GM23338 (cell line): ENCODE data around the gene STX11. TPM values are rescaled to one million over a fixed set of nuclear protein-coding genes. Genes with fewer than 3 reads are reported as not detected.

Experiments
- ATAC-seq: fragments of 200-7000 bp; cut with Tn5 transposase; 3 replicates; pipeline ENCODE4 v1.9.1; 2020
- DNase-seq: peaks from one replicate; pipeline ENCODE4 v3.0.0-alpha.2; 2015; ENCODE audit warnings: low spot score
- H2AFZ ChIP-seq: fragments of 200-600 bp; sonication (generic); 2 replicates; pipeline ENCODE4 v1.8.0; 2016; ENCODE audit warnings: antibody characterized with exemption, mild to moderate bottlenecking, moderate library complexity
- H3F3A ChIP-seq: fragments of 200-600 bp; sonication (generic); replicated peaks from 2 replicates; pipeline ENCODE4 v1.8.0; 2017; ENCODE audit warnings: antibody characterized with exemption, mixed run types, low read depth
- H3K27ac ChIP-seq: fragments of 200-600 bp; sonication (generic); 2 replicates; pipeline ENCODE4 v1.6.1; 2016; ENCODE audit warnings: low read depth
- H3K27me3 ChIP-seq: fragments of 200-600 bp; sonication (generic); 2 replicates; pipeline ENCODE4 v1.8.0; 2016; ENCODE audit warnings: mild to moderate bottlenecking, mixed run types, moderate library complexity; ENCODE audit not compliant: insufficient read depth
- H3K36me3 ChIP-seq: fragments of 200-600 bp; sonication (generic); 2 replicates; pipeline ENCODE4 v1.8.0; 2016; ENCODE audit warnings: mild to moderate bottlenecking; ENCODE audit not compliant: insufficient read depth
- H3K4me1 ChIP-seq: fragments of 200-600 bp; sonication (generic); 2 replicates; pipeline ENCODE4 v1.8.0; 2016; ENCODE audit warnings: mild to moderate bottlenecking, moderate library complexity; ENCODE audit not compliant: insufficient read depth
- H3K4me2 ChIP-seq: fragments of 200-600 bp; sonication (generic); 2 replicates; pipeline ENCODE4 v1.7.1; 2017; ENCODE audit warnings: mixed run types
- H3K4me3 ChIP-seq: fragments of 200-600 bp; sonication (generic); 2 replicates; pipeline ENCODE4 v1.6.1; 2016; ENCODE audit warnings: mixed run types
- H3K79me2 ChIP-seq: fragments of 200-600 bp; sonication (generic); replicated peaks from 2 replicates; pipeline ENCODE4 v1.8.0; 2017; ENCODE audit warnings: mild to moderate bottlenecking; ENCODE audit not compliant: insufficient read depth
- H3K9me2 ChIP-seq: fragments of 200-600 bp; sonication (generic); 2 replicates; pipeline ENCODE4 v1.8.0; 2017; ENCODE audit not compliant: insufficient read depth
- H4K20me1 ChIP-seq: fragments of 200-600 bp; sonication (generic); replicated peaks from 2 replicates; pipeline ENCODE4 v1.8.0; 2017; ENCODE audit warnings: mild to moderate bottlenecking; ENCODE audit not compliant: insufficient read depth
- H3K27ac Mint-ChIP-seq: 2 replicates; pipeline ENCODE4 v1.8.0; 2020; ENCODE audit warnings: inconsistent platforms, mild to moderate bottlenecking, moderate library complexity, mixed read lengths
- H3K27me3 Mint-ChIP-seq: 3 replicates; pipeline ENCODE4 v1.8.0; 2022; ENCODE audit warnings: low read depth, mild to moderate bottlenecking, moderate library complexity, mixed read lengths, inconsistent platforms; ENCODE audit not compliant: insufficient read depth, poor library complexity
- H3K36me3 Mint-ChIP-seq: 3 replicates; pipeline ENCODE4 v1.8.0; 2021; ENCODE audit warnings: low read depth, mild to moderate bottlenecking, inconsistent platforms, moderate library complexity, mixed read lengths
- H3K4me1 Mint-ChIP-seq: 3 replicates; pipeline ENCODE4 v1.8.0; 2020; ENCODE audit warnings: mild to moderate bottlenecking, inconsistent platforms, mixed read lengths
- H3K4me3 Mint-ChIP-seq: 3 replicates; pipeline ENCODE4 v1.8.0; 2021; ENCODE audit warnings: moderate library complexity, mild to moderate bottlenecking, inconsistent platforms, mixed read lengths
- H3K9me3 Mint-ChIP-seq: 3 replicates; pipeline ENCODE4 v1.8.0; 2020; ENCODE audit warnings: moderate library complexity, mild to moderate bottlenecking, inconsistent platforms, mixed read lengths
- EZH2phosphoT487 ChIP-seq: fragments of 200-600 bp; sonication (generic); IDR thresholded peaks from one replicate; pipeline ENCODE4 v1.8.1; 2018; ENCODE audit warnings: antibody characterized with exemption; ENCODE audit not compliant: unreplicated experiment
- JUNB ChIP-seq: IDR thresholded peaks from one replicate; pipeline ENCODE4 v1.6.1; 2016; ENCODE audit warnings: antibody characterized with exemption; ENCODE audit not compliant: unreplicated experiment
- POLR2AphosphoS5 ChIP-seq: IDR thresholded peaks from 2 replicates; pipeline ENCODE4 v1.6.1; 2016; ENCODE audit warnings: antibody characterized with exemption, low read depth
- ZNF331 ChIP-seq: fragments of 250-450 bp; sonication (Bioruptor Pico); IDR thresholded peaks from 2 replicates; pipeline ENCODE4 v1.5.0; 2020; ENCODE audit warnings: low read depth, mild to moderate bottlenecking, moderate library complexity
- polyA plus RNA-seq: library from polyadenylated mRNA; unstranded; fragments of >200 nt; fragmentation: Nextera tagmentation; extraction: Ambion mirVana; gene quantifications from 2 replicates; pipeline ENCODE4 v1.2.1, GENCODE V29; 2016
- total RNA-seq: library from RNA; depleted of rRNA; stranded (reverse); fragments of >200 nt; shearing (Covaris generic); gene quantifications from 2 replicates; pipeline ENCODE4 v1.2.3, GENCODE V29; 2014
- TF ChIP-seq, protein P1 (sequence below): IDR thresholded peaks from one replicate; pipeline ENCODE4 v1.6.1; 2018; ENCODE audit warnings: antibody characterized with exemption; ENCODE audit not compliant: unreplicated experiment
- TF ChIP-seq, protein P2 (sequence below): IDR thresholded peaks from 2 replicates; pipeline ENCODE4 v1.6.1; 2016; ENCODE audit warnings: antibody characterized with exemption
- TF ChIP-seq, protein P3 (sequence below), 2 experiments: fragments of 200-600 bp in 1 of 2; sonication (generic) in 1 of 2; conservative IDR thresholded peaks; 2 replicates each; pipeline versions ENCODE4 v1.5.1 to v1.6.1; 2016 to 2017; ENCODE audit warnings: antibody characterized with exemption in 2 of 2, low read depth in 2 of 2, mild to moderate bottlenecking in 2 of 2, moderate library complexity in 1 of 2

The STX11 gene
- total and polyA plus RNA-seq, 2 experiments from 2014 or later, result 0.35 to 0.52 TPM

DNA sequence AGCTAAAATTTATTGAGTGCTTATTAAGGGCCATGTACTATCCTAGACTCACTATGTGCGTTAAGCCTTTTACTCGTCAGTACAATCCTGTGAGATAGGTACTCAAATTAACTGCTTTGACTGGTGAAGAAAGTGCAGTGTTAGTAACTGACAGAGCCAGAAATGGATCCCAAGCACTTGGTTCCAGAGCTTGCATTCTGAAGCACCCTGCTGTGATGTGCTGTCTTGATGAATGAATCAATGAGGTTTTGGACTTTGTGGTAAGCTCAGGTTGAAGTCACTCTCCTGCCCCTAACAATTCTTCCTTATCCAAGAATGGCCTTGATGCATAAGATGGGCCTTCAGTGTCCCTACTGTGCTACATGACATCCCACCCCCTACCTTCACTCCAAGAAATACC lies 3.7 kb downstream of the STX11 start:
- Histone ChIP-seq H3K79me2 (no peaks in the 10 kb centered on the region), H3K4me3 (no peak overlapping the region), H3K4me2 (no peak overlapping the region), H3F3A (no peaks in the 10 kb centered on the region), H3K4me1 (peaks cover 15% of the 10 kb centered on the region), H3K9me2 (no peaks in the 10 kb centered on the region), H4K20me1 (no peaks in the 10 kb centered on the region), H3K27ac (no peak overlapping the region), H3K27me3 (peaks cover 30% of the 10 kb centered on the region), H2AFZ (no peak overlapping the region), H3K36me3 (no peaks in the 10 kb centered on the region)
- Mint-ChIP-seq H3K27ac (no peak overlapping the region), H3K4me3 (no peak overlapping the region), H3K36me3 (no peaks in the 10 kb centered on the region), H3K4me1 (peaks cover 24% of the 10 kb centered on the region), H3K9me3 (no peaks in the 10 kb centered on the region), H3K27me3 (peaks cover 30% of the 10 kb centered on the region)
- ATAC-seq, result no peak
- no peak for DNase-seq
- TF ChIP-seq, protein P1, sequence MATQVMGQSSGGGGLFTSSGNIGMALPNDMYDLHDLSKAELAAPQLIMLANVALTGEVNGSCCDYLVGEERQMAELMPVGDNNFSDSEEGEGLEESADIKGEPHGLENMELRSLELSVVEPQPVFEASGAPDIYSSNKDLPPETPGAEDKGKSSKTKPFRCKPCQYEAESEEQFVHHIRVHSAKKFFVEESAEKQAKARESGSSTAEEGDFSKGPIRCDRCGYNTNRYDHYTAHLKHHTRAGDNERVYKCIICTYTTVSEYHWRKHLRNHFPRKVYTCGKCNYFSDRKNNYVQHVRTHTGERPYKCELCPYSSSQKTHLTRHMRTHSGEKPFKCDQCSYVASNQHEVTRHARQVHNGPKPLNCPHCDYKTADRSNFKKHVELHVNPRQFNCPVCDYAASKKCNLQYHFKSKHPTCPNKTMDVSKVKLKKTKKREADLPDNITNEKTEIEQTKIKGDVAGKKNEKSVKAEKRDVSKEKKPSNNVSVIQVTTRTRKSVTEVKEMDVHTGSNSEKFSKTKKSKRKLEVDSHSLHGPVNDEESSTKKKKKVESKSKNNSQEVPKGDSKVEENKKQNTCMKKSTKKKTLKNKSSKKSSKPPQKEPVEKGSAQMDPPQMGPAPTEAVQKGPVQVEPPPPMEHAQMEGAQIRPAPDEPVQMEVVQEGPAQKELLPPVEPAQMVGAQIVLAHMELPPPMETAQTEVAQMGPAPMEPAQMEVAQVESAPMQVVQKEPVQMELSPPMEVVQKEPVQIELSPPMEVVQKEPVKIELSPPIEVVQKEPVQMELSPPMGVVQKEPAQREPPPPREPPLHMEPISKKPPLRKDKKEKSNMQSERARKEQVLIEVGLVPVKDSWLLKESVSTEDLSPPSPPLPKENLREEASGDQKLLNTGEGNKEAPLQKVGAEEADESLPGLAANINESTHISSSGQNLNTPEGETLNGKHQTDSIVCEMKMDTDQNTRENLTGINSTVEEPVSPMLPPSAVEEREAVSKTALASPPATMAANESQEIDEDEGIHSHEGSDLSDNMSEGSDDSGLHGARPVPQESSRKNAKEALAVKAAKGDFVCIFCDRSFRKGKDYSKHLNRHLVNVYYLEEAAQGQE, result no peak
- TF ChIP-seq ZNF331 (CRISPR knock-in tag), result no peak

DNA sequence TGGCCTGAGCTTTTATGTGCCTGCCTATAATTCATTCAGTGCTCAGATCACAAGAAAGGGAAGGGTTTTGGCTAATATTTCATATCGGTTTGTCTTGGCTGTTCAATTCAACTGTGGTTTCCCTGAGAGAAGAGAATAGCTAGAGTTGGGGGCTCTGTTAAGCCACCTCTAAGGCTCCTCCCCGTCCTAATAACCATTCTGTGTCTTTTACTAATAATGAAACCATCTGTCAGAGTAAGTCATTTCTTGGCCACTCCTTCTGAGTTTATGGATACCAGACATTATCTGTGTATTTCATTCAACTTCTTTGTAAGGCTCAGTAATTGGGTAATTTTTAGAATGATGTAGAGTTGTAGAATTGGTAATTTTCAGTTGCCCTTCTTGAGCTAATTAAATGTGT lies 5.2 kb downstream of the STX11 start:
- H3F3A ChIP-seq, result no peaks in the 10 kb centered on the region
- Mint-ChIP-seq H3K36me3 (no peaks in the 10 kb centered on the region), H3K27ac (no peak overlapping the region), H3K4me3 (no peak overlapping the region), H3K4me1 (peaks cover 24% of the 10 kb centered on the region), H3K9me3 (no peaks in the 10 kb centered on the region), H3K27me3 (peaks cover 19% of the 10 kb centered on the region)
- no peak overlapping the region for H3K4me2 ChIP-seq
- H3K36me3 ChIP-seq, result no peaks in the 10 kb centered on the region
- H3K4me1 ChIP-seq, result peaks cover 15% of the 10 kb centered on the region
- TF ChIP-seq, protein P2, sequence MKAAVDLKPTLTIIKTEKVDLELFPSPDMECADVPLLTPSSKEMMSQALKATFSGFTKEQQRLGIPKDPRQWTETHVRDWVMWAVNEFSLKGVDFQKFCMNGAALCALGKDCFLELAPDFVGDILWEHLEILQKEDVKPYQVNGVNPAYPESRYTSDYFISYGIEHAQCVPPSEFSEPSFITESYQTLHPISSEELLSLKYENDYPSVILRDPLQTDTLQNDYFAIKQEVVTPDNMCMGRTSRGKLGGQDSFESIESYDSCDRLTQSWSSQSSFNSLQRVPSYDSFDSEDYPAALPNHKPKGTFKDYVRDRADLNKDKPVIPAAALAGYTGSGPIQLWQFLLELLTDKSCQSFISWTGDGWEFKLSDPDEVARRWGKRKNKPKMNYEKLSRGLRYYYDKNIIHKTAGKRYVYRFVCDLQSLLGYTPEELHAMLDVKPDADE, result no peak
- no peak overlapping the region for H3K27ac ChIP-seq
- H3K79me2 ChIP-seq, result no peaks in the 10 kb centered on the region
- no peak for ATAC-seq
- no peaks in the 10 kb centered on the region for H3K9me2 ChIP-seq
- H3K4me3 ChIP-seq, result no peak overlapping the region
- no peak for DNase-seq
- no peaks in the 10 kb centered on the region for H4K20me1 ChIP-seq
- H2AFZ ChIP-seq, result no peak overlapping the region
- H3K27me3 ChIP-seq, result peaks cover 17% of the 10 kb centered on the region

DNA sequence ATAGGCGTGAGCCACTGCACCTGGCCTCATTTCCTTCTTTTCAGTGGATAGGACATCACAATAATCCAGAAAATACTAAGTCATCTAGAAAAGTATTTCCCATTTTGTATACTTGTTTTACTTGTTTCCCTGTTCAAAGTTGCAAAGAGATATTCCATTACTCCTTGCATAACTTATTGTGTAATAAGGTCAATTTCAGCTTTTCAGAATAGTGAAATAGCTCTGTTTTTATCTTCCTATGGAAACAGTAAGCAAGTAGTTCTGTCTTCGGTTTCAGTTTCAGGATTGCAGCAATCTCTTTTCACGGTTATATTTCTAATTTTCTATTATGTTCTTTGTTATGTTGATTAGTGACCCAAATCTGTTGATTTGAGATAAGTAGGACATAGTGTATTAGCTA lies 6.0 kb downstream of the STX11 start:
- Mint-ChIP-seq H3K36me3 (no peaks in the 10 kb centered on the region), H3K4me1 (peaks cover 18% of the 10 kb centered on the region), H3K9me3 (no peaks in the 10 kb centered on the region), H3K27me3 (peaks cover 11% of the 10 kb centered on the region), H3K27ac (no peak overlapping the region), H3K4me3 (no peak overlapping the region)
- Histone ChIP-seq H3K27me3 (peaks cover 11% of the 10 kb centered on the region), H4K20me1 (no peaks in the 10 kb centered on the region), H3K79me2 (no peaks in the 10 kb centered on the region), H2AFZ (no peak overlapping the region), H3F3A (no peaks in the 10 kb centered on the region), H3K27ac (no peak overlapping the region), H3K4me3 (no peak overlapping the region), H3K4me1 (peaks cover 9% of the 10 kb centered on the region), H3K36me3 (no peaks in the 10 kb centered on the region), H3K4me2 (no peak overlapping the region), H3K9me2 (no peaks in the 10 kb centered on the region)
- no peak for DNase-seq
- ATAC-seq, result no peak
- TF ChIP-seq, protein P3, sequence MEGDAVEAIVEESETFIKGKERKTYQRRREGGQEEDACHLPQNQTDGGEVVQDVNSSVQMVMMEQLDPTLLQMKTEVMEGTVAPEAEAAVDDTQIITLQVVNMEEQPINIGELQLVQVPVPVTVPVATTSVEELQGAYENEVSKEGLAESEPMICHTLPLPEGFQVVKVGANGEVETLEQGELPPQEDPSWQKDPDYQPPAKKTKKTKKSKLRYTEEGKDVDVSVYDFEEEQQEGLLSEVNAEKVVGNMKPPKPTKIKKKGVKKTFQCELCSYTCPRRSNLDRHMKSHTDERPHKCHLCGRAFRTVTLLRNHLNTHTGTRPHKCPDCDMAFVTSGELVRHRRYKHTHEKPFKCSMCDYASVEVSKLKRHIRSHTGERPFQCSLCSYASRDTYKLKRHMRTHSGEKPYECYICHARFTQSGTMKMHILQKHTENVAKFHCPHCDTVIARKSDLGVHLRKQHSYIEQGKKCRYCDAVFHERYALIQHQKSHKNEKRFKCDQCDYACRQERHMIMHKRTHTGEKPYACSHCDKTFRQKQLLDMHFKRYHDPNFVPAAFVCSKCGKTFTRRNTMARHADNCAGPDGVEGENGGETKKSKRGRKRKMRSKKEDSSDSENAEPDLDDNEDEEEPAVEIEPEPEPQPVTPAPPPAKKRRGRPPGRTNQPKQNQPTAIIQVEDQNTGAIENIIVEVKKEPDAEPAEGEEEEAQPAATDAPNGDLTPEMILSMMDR (conservative IDR thresholded peaks at IDR 0.05; ENCODE audit: low read depth in 2 of 2), result no peak
- TF ChIP-seq EZH2phosphoT487 (no peak), POLR2AphosphoS5 (no peak), ZNF331 (CRISPR knock-in tag) (no peak), JUNB (no peak)
- TF ChIP-seq, protein P1, result no peak
- TF ChIP-seq, protein P2, result no peak
